HEK293 (cell line): ENCODE data around the gene B9D1.

ENCODE experiments used
- CTCF ChIA-PET: fragments of 350-600 bp; formaldehyde crosslinking; extraction: SDS; loops from one replicate; lab custom pipeline; 2021; ENCODE audit warnings: antibody characterized with exemption; lab: Yijun Ruan, JAX
- POLR2A ChIA-PET: fragments of 300-600 bp; formaldehyde crosslinking; extraction: SDS; loops from one replicate; lab custom pipeline; 2020; ENCODE audit warnings: antibody characterized with exemption, inconsistent platforms; lab: Yijun Ruan, JAX
- H3K27ac ChIP-seq: fragments of 200-500 bp; sonication (Bioruptor generic); 2 replicates; pipeline ENCODE4 v1.5.1; 2014; ENCODE audit warnings: low read depth, low read length, control low read depth, inconsistent platforms; ENCODE audit errors: extremely low read depth
- H3K36me3 ChIP-seq, 2 experiments: fragments of 200-500 bp in 1 of 2; sonication (Bioruptor generic) in 1 of 2; 1 replicate in 1 of 2; 2 replicates in 1 of 2; pipeline ENCODE4 v1.5.1; 2014 to 2017; ENCODE audit warnings: inconsistent platforms in 2 of 2, low read length in 2 of 2; ENCODE audit not compliant: control insufficient read depth in 2 of 2, insufficient read depth in 1 of 2
- H3K4me1 ChIP-seq: fragments of 200-500 bp; sonication (Bioruptor generic); 2 replicates; pipeline ENCODE4 v1.5.1; 2014; ENCODE audit warnings: mild to moderate bottlenecking, low read length, inconsistent platforms; ENCODE audit not compliant: control insufficient read depth, insufficient read depth
- H3K4me3 ChIP-seq: 2 replicates; pipeline ENCODE4 v1.5.1; 2011; ENCODE audit warnings: low read depth, mild to moderate bottlenecking, control low read depth, low read length, moderate library complexity
- H3K9me3 ChIP-seq: fragments of 200-500 bp; sonication (Bioruptor generic); 2 replicates; pipeline ENCODE4 v1.5.1; 2014; ENCODE audit warnings: low read depth, low read length, inconsistent platforms; ENCODE audit not compliant: control insufficient read depth, insufficient read depth
- ATF2 ChIP-seq: fragments of 450-650 bp; formaldehyde crosslinking; IDR thresholded peaks from 2 replicates; pipeline ENCODE4 v1.5.1; 2016; ENCODE audit warnings: missing biosample characterization, missing genetic modification characterization, low read depth
- EGR2 ChIP-seq: fragments of 450-650 bp; formaldehyde crosslinking; IDR thresholded peaks from 2 replicates; pipeline ENCODE4 v1.5.1; 2016; ENCODE audit warnings: low read depth, missing biosample characterization, missing genetic modification characterization
- GLIS1 ChIP-seq: fragments of 450-650 bp; formaldehyde crosslinking; IDR thresholded peaks from 2 replicates; pipeline ENCODE4 v1.5.1; 2016; ENCODE audit warnings: missing biosample characterization, missing genetic modification characterization
- GLIS2 ChIP-seq: fragments of 450-650 bp; formaldehyde crosslinking; IDR thresholded peaks from 2 replicates; pipeline ENCODE4 v1.5.1; 2016; ENCODE audit warnings: missing biosample characterization, missing genetic modification characterization
- HOXA7 ChIP-seq: sonication (generic); formaldehyde crosslinking; IDR thresholded peaks from 2 replicates; pipeline ENCODE4 v1.8.1; 2022; ENCODE audit warnings: missing genetic modification reagents, borderline replicate concordance
- IKZF3 ChIP-seq: fragments of 450-650 bp; IDR thresholded peaks from 2 replicates; pipeline ENCODE4 v1.5.0; 2018; ENCODE audit warnings: missing biosample characterization, mild to moderate bottlenecking, missing genetic modification characterization, moderate library complexity
- REST ChIP-seq: fragments of 450-650 bp; formaldehyde crosslinking; IDR thresholded peaks from 2 replicates; pipeline ENCODE4 v1.5.1; 2016; ENCODE audit warnings: missing biosample characterization, missing genetic modification characterization
- SCRT1 ChIP-seq: fragments of 450-650 bp; formaldehyde crosslinking; IDR thresholded peaks from 2 replicates; pipeline ENCODE4 v1.5.1; 2016; ENCODE audit warnings: missing biosample characterization, missing genetic modification characterization, borderline replicate concordance
- TSHZ1 ChIP-seq: fragments of 450-650 bp; formaldehyde crosslinking; IDR thresholded peaks from 2 replicates; pipeline ENCODE4 v1.5.1; 2016; ENCODE audit warnings: missing biosample characterization, missing genetic modification characterization, borderline replicate concordance
- WT1 ChIP-seq: fragments of 450-650 bp; formaldehyde crosslinking; IDR thresholded peaks from 2 replicates; pipeline ENCODE4 v1.5.1; 2016; ENCODE audit warnings: missing biosample characterization, missing genetic modification characterization
- ZBTB1 ChIP-seq: fragments of 450-650 bp; formaldehyde crosslinking; IDR thresholded peaks from 2 replicates; pipeline ENCODE4 v1.5.1; 2016; ENCODE audit warnings: missing biosample characterization, missing genetic modification characterization
- ZFHX2 ChIP-seq: fragments of 450-650 bp; formaldehyde crosslinking; conservative IDR thresholded peaks from 2 replicates; pipeline ENCODE4 v1.5.1; 2016; ENCODE audit warnings: missing biosample characterization, missing genetic modification characterization
- ZFP3 ChIP-seq: fragments of 450-650 bp; formaldehyde crosslinking; IDR thresholded peaks from 2 replicates; pipeline ENCODE4 v1.5.1; 2016; ENCODE audit warnings: low read depth, missing biosample characterization, missing genetic modification characterization
- ZNF391 ChIP-seq: fragments of 450-650 bp; formaldehyde crosslinking; IDR thresholded peaks from 2 replicates; pipeline ENCODE4 v1.5.1; 2016; ENCODE audit warnings: low read depth, missing biosample characterization, missing genetic modification characterization, borderline replicate concordance
- ZNF555 ChIP-seq: fragments of 450-650 bp; formaldehyde crosslinking; conservative IDR thresholded peaks from 2 replicates; pipeline ENCODE4 v1.5.1; 2017; ENCODE audit warnings: missing biosample characterization, mild to moderate bottlenecking, missing genetic modification characterization, inconsistent platforms
- ZNF701 ChIP-seq: fragments of 450-650 bp; formaldehyde crosslinking; IDR thresholded peaks from 2 replicates; pipeline ENCODE4 v1.5.1; 2016; ENCODE audit warnings: missing biosample characterization, missing genetic modification characterization
- ZNF776 ChIP-seq: fragments of 450-650 bp; formaldehyde crosslinking; IDR thresholded peaks from 2 replicates; pipeline ENCODE4 v1.5.0; 2017; ENCODE audit warnings: missing biosample characterization, missing genetic modification characterization, borderline replicate concordance
- ZNF837 ChIP-seq: fragments of 450-650 bp; formaldehyde crosslinking; IDR thresholded peaks from 2 replicates; pipeline ENCODE4 v1.5.1; 2016; ENCODE audit warnings: missing biosample characterization, missing genetic modification characterization
- ZNF843 ChIP-seq: fragments of 450-650 bp; formaldehyde crosslinking; IDR thresholded peaks from 2 replicates; pipeline ENCODE4 v1.5.1; 2016; ENCODE audit warnings: missing biosample characterization, missing genetic modification characterization

B9D1 gene

GRCh38 chr17:19364699-19365498 lies 2.4 kb upstream of the B9D1 start:
- no peak overlapping the region for H3K27ac ChIP-seq
- no peak for TF ChIP-seq REST (tag by site-specific recombination)
- no peak for TF ChIP-seq ZNF391 (tag by site-specific recombination)
- peak; percentile 93 for TF ChIP-seq EGR2
- peak; percentile 95 for TF ChIP-seq ZFHX2 (tag by site-specific recombination)

GRCh38 chr17:19363460-19364035 lies 1.0 kb upstream of the B9D1 start:
- CTCF ChIA-PET, result interaction anchor here (0.6 to 5.6 kb wide), 53 partner anchors 9 to 875 kb away, joined by 3 to 156 read pairs (median 5); partner anchors contain the start of genes ALDH3A2, MAPK7, MFAP4 and RNF112
- H3K4me1 ChIP-seq, result peaks cover 5% of the 10 kb centered on the region
- no peak overlapping the region for H3K27ac ChIP-seq
- H3K36me3 ChIP-seq, result peaks cover 0 to 17% of the 10 kb centered on the region in 2 experiments; a peak in 1 of 3 replicates
- TF ChIP-seq TSHZ1 (tag by site-specific recombination) (no peak), ZBTB1 (tag by site-specific recombination) (no peak), ZNF701 (tag by site-specific recombination) (no peak), GLIS2 (tag by site-specific recombination) (no peak), ATF2 (no peak), SCRT1 (tag by site-specific recombination) (no peak), ZNF843 (tag by site-specific recombination) (no peak), WT1 (tag by site-specific recombination) (no peak), GLIS1 (0 out of 2 replicates have a peak, but pooled peaks have one; percentile 31), ZFP3 (tag by site-specific recombination) (no peak), ZFHX2 (tag by site-specific recombination) (peak; percentile 19; the same call in 1 of the 2 replicates), IKZF3 (tag by site-specific recombination) (no peak), ZNF776 (tag by site-specific recombination) (no peak), ZNF555 (no peak), HOXA7 (no peak), ZNF837 (no peak), EGR2 (peak; percentile 33)
- POLR2A ChIA-PET, result interaction anchor here (1.1 to 1.9 kb wide), 4 partner anchors 14 to 401 kb away, joined by 5 to 48 read pairs (median 8); partner anchors contain the start of gene MAPK7
- no peaks in the 10 kb centered on the region for H3K9me3 ChIP-seq
- no peak overlapping the region for H3K4me3 ChIP-seq

More at GRCh38 chr17:19364699-19365498, 2.4 kb upstream of the B9D1 start:
- CTCF ChIA-PET, result interaction anchor here (0.5 to 5.6 kb wide), 6 partner anchors 26 to 379 kb away, joined by 3 to 156 read pairs (median 4); no protein-coding TSS in a partner anchor
- Histone ChIP-seq H3K4me3 (no peak overlapping the region), H3K4me1 (peaks cover 5% of the 10 kb centered on the region), H3K9me3 (no peaks in the 10 kb centered on the region), H3K36me3 (peaks cover 0 to 5% of the 10 kb centered on the region in 2 experiments; a peak in 1 of 3 replicates)
- POLR2A ChIA-PET, result interaction anchor here (0.6 to 0.9 kb wide), 4 partner anchors 13 to 142 kb away, joined by 3 to 4 read pairs (median 3); partner anchors contain the start of gene MAPK7
